Measurements from ENCODE around the gene ANKMY2. TPM values are rescaled to one million over a fixed set of nuclear protein-coding genes. Genes with fewer than 3 reads are reported as not detected.

The ANKMY2 gene
- total RNA-seq, 6 experiments from 2014 or later = 21.0 to 26.2 (median 23.4) TPM

DNA sequence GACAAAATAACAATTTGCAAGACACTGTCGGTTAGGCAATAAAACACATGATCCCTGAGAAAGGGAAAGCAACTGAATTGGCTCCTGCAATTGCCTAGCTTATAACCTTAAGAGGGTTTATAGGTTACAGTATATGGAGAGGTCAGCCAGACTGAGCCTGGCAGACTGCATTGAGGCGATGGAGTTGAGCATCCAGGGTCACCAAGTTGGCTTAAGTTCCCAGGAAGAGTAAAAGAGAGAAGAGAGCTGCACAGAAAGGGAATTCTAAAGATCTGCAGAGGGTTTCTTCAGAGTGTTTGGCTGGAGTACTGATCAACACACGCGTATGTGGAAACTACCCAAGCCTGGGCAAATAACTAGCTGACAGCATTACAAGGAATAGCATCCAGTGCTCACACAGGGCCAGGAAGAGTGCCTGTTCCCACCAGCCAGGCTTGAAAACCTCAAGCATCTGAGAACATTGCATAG lies 11.2 kb downstream of the ANKMY2 start:
- Mint-ChIP-seq H3K9me3 (no peaks in the 10 kb centered on the region), H3K27me3 (ENCODE audit: insufficient read depth) (no peaks in the 10 kb centered on the region), H3K36me3 (ENCODE audit: low read depth) (peaks cover 26% of the 10 kb centered on the region), H3K4me3 (no peak overlapping the region), H3K4me1 (ENCODE audit: low read depth) (peaks cover 43% of the 10 kb centered on the region), H3K27ac (no peak overlapping the region)
- no peak for DNase-seq
- no peak for TF ChIP-seq CTCF (IDR thresholded peaks at IDR 0.05)

DNA sequence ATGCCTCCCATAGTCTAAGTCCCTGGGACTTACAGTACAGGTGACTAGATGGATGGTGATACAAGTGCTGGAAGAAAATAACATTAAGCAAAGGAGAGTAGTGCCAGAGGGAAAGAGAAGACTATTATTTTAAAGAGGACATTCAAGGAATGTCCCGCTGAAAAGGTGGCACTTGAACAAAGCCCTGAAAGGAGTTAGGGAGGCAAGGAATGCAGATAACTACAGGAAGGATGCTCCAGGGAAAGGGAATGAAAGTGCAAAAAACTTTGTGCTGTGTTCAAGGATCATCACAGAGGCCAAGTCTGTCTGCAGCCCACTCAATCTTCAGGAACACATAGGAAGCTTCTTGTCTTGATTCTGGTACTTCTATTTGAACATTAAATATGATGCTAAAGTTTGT lies 14.9 kb downstream of the ANKMY2 start:
- H3K4me1 Mint-ChIP-seq (ENCODE audit: low read depth) = peaks cover 24% of the 10 kb centered on the region
- H3K4me3 Mint-ChIP-seq = no peak overlapping the region
- DNase-seq = no peak
- H3K36me3 Mint-ChIP-seq (ENCODE audit: low read depth) = peaks cover 17% of the 10 kb centered on the region
- H3K27ac Mint-ChIP-seq = no peak overlapping the region
- H3K9me3 Mint-ChIP-seq = no peaks in the 10 kb centered on the region
- no peak for TF ChIP-seq CTCF (IDR thresholded peaks at IDR 0.05)
- H3K27me3 Mint-ChIP-seq (ENCODE audit: insufficient read depth) = no peaks in the 10 kb centered on the region

DNA sequence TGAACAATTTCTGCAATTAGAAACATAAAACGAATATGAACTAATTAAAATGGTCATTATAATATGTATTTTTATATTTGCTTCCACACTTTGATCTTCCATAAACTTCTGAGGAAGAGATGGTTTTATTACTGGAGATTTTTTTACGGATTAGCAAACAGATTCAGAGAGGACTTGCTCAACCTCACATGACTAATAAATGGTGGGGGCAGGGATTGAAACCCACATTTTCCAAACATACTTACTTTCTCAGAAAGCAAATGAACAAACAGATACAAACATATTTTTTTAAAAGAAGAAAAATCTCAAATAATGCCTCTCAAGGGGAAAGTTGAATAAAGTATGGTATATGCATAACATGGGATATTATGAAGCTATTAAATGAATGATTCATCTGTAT lies 18.3 kb downstream of the ANKMY2 start:
- no peak overlapping the region for H3K4me3 Mint-ChIP-seq
- peaks cover 19% of the 10 kb centered on the region for H3K36me3 Mint-ChIP-seq (ENCODE audit: low read depth)
- DNase-seq = peak; percentile 33
- H3K4me1 Mint-ChIP-seq (ENCODE audit: low read depth) = peaks cover 14% of the 10 kb centered on the region
- H3K9me3 Mint-ChIP-seq = no peaks in the 10 kb centered on the region
- no peak for TF ChIP-seq CTCF (IDR thresholded peaks at IDR 0.05)
- no peaks in the 10 kb centered on the region for H3K27me3 Mint-ChIP-seq (ENCODE audit: insufficient read depth)
- H3K27ac Mint-ChIP-seq = no peak overlapping the region

GRCh38 chr7:16626388-16626787 lies 19.2 kb downstream of the ANKMY2 start:
- H3K4me1 Mint-ChIP-seq (ENCODE audit: low read depth) = peaks cover 14% of the 10 kb centered on the region
- H3K36me3 Mint-ChIP-seq (ENCODE audit: low read depth) = peaks cover 17% of the 10 kb centered on the region
- no peaks in the 10 kb centered on the region for H3K27me3 Mint-ChIP-seq (ENCODE audit: insufficient read depth)
- no peak overlapping the region for H3K4me3 Mint-ChIP-seq
- H3K27ac Mint-ChIP-seq = no peak overlapping the region
- DNase-seq = no peak
- no peaks in the 10 kb centered on the region for H3K9me3 Mint-ChIP-seq
- no peak for TF ChIP-seq CTCF (IDR thresholded peaks at IDR 0.05)

GRCh38 chr7:16619979-16620408 lies 25.6 kb downstream of the ANKMY2 start:
- Mint-ChIP-seq H3K27me3 (ENCODE audit: insufficient read depth) (no peaks in the 10 kb centered on the region), H3K36me3 (ENCODE audit: low read depth) (peaks cover 42% of the 10 kb centered on the region), H3K4me1 (ENCODE audit: low read depth) (peaks cover 12% of the 10 kb centered on the region), H3K27ac (peak overlapping the region; percentile 38), H3K9me3 (no peaks in the 10 kb centered on the region), H3K4me3 (no peak overlapping the region)
- DNase-seq = no peak
- TF ChIP-seq CTCF (IDR thresholded peaks at IDR 0.05) = no peak

DNA sequence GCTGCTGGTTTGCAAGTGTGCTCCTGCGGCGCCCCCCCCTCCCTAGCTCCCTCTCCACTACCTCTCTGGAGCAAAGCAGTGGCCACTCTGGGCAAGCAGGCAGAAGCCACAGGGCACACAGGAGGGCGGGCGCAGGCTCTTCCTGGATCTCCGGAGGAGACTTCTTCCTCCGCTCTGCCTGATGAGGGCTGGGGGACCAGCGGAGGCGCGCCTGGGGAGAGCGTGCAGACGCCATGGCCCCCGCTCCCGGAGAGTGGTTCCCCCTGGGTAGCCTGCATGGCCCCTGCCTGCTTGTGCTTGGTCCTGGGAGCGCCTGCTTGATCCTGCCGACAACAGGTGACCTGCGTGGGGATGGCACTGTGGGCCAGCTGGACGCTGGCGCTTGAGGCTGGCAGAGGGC lies 29.0 kb downstream of the ANKMY2 start:
- Mint-ChIP-seq H3K27ac (no peak overlapping the region), H3K4me1 (ENCODE audit: low read depth) (peaks cover 12% of the 10 kb centered on the region), H3K9me3 (no peaks in the 10 kb centered on the region), H3K4me3 (no peak overlapping the region), H3K36me3 (ENCODE audit: low read depth) (peaks cover 29% of the 10 kb centered on the region), H3K27me3 (ENCODE audit: insufficient read depth) (no peaks in the 10 kb centered on the region)
- no peak for DNase-seq
- TF ChIP-seq CTCF (IDR thresholded peaks at IDR 0.05) = no peak
